ENCODE data around the gene PRM2.

DNA sequence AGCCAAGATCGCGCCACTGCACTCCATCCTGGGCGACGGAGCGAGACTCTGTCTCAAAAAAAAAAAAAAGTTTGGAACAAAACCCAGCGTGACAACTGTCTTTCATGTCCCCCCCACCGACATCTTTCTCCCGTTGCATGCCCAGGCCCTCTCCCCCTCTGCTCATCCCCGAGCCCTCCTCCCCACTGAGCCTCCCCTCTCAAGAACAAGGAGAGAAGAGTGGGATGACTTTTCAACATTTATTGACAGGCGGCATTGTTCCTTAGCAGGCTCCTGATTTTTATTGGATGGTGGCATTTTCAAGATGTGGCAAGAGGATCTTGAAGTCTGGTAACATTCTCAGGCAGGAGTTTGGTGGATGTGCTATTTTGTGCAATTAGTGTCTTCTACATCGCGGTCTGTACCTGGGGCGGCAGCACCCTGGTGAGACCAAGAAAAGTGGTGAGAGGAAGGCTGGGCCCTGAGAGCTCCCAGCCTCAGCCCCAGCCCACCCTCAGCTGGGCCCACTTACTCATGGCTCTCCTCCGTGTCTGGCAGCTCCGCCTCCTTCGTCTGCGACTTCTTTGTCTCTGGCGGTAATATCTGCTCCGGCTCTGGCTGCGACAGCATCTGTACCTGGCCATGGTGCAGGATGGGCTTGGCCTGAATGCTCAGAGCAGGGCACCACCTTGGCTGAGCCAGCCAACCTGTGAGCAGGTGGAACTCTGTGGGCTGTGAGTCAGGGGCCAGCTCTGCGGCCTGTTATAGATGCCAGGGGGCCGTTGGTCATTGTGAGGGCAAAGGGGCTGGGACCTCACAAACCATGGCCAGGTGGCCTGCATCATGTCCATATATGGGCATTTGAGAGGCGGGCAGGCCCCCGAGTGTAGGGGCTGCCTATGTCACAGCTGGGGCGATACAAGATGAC is 4.6 kb upstream of the PRM2 start, which contains the start of gene PRM1:
- TF ChIP-seq, protein P1, sequence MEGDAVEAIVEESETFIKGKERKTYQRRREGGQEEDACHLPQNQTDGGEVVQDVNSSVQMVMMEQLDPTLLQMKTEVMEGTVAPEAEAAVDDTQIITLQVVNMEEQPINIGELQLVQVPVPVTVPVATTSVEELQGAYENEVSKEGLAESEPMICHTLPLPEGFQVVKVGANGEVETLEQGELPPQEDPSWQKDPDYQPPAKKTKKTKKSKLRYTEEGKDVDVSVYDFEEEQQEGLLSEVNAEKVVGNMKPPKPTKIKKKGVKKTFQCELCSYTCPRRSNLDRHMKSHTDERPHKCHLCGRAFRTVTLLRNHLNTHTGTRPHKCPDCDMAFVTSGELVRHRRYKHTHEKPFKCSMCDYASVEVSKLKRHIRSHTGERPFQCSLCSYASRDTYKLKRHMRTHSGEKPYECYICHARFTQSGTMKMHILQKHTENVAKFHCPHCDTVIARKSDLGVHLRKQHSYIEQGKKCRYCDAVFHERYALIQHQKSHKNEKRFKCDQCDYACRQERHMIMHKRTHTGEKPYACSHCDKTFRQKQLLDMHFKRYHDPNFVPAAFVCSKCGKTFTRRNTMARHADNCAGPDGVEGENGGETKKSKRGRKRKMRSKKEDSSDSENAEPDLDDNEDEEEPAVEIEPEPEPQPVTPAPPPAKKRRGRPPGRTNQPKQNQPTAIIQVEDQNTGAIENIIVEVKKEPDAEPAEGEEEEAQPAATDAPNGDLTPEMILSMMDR (IDR thresholded peaks at IDR 0.05; ENCODE audit: low read depth, low read length): no peak
- no peak for TF ChIP-seq EZH2phosphoT487 (IDR thresholded peaks at IDR 0.05; ENCODE audit: low read depth)

Measured in OCI-LY3 (cell line).